GM20431 (cell line): ENCODE results near the gene TOR3A.
"Not testable (repeated sequence)": the region's sequence is repeated elsewhere in the genome, so short reads cannot be mapped to it uniquely, and the experiment has no call there.

Source experiments
- in situ Hi-C: fragments of 300-500 bp; cut with MseI, MboI; formaldehyde crosslinking; loops from one replicate; pipeline ENCODE4 v1.15.0; 2020; ENCODE audit warnings: low sequenced_read_pairs; ENCODE audit not compliant: unreplicated experiment

Gene TOR3A

GRCh38 chr1:179138755-179139154, 56.9 kb downstream of the TOR3A start:
- in situ Hi-C loops = not testable (repeated sequence)

DNA sequence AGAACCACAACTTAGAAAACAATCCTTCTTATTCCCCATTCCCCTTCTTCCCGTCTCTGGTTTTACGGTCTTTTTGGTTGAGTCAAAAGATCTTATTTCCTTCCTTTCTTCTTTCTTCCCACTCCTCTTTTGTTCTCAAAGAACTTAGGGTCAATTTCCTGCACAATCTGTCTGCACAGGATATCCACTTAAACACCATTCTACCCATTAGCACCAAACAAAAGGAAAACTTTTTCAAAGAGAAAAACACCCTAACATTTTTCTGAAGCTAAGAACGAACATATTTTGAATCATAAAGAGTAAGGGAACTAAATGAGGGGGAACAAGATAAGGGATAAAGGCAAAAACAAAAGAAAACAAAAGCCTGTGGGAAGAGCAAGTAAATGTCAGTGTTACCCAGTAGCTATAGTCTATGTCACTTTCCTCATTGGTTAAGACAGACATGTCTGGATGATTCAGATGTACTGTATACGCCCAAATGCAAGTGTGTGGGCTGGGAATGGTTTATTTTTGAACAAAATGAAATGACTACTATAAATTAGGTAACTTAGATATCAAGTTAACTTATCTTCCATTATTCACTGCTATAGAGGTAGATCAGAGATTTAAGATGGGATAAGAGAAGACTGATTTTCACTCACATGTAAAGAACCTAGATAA, 59.9 kb downstream of the TOR3A start:
- in situ Hi-C loops = no loop called here

DNA sequence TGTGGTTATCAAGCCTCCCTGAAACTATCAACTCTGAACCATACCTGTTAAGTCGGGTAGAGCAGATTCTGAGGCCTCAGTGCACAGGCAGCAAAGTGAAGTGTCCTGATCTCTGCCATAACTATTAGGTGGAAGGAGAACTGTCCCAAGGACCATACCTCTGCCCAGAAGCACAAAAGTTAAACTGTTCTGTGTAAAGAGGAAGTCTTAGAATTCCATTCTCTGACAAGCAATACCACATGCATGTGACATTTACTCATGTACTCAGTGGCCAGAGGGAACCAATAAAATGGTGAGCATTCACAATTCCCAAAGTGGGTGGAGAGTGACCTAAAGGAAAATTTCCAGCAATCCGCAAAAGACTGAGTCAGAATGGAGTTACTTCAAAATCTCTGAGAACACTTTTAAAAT, 61.0 kb downstream of the TOR3A start:
- in situ Hi-C loops = no loop called here

DNA sequence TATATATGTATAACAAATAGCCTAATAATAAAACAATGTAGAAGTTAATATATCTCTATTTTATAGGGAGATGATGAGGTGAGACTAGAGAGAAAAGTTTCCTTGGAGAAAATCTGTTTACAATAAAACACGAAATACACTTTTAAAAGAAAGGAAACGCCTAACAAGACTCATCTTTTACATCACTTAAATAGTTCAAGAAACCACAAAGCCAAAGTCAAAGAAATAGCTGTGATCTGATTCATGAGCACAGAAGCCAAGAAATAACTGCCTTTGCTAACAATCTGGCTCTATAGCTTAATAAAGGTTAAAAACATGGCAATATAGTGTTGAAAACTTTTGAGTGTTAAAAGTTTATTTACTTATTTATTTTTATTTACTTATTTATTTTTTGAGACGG, 61.5 kb downstream of the TOR3A start:
- in situ Hi-C loops = no loop called here

GRCh38 chr1:179144626-179145025, 62.8 kb downstream of the TOR3A start:
- in situ Hi-C loops = no loop called here

DNA sequence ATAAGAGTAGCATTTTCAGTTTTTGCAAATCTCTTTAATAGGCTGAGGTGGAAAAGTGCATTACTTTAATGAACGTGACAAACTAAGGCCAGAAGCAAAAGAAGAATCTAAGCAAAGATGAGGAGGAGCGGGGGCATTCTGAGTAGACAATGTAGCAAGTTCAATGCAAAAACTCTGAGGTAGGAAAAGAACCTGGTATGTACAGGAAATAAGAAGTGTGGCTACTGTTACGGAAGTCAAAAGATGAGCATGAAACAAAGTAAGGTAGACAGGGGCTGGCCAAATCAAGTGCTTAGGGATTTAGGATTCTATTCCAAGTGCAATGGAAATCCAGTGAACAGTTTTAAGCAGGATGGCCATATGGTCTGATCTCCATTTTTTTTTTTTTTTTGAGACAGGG, 63.7 kb downstream of the TOR3A start:
- in situ Hi-C loops = no loop called here
